ENCODE data around the gene ASPSCR1. TPM values are rescaled to one million over a fixed set of nuclear protein-coding genes. Genes with fewer than 3 reads are reported as not detected.
A peak's percentile ranks its signal among the peaks of the same experiment; 100 is the strongest.

The ASPSCR1 gene
- total RNA-seq, 1 donor from 2014 or later: 32.9 TPM

DNA sequence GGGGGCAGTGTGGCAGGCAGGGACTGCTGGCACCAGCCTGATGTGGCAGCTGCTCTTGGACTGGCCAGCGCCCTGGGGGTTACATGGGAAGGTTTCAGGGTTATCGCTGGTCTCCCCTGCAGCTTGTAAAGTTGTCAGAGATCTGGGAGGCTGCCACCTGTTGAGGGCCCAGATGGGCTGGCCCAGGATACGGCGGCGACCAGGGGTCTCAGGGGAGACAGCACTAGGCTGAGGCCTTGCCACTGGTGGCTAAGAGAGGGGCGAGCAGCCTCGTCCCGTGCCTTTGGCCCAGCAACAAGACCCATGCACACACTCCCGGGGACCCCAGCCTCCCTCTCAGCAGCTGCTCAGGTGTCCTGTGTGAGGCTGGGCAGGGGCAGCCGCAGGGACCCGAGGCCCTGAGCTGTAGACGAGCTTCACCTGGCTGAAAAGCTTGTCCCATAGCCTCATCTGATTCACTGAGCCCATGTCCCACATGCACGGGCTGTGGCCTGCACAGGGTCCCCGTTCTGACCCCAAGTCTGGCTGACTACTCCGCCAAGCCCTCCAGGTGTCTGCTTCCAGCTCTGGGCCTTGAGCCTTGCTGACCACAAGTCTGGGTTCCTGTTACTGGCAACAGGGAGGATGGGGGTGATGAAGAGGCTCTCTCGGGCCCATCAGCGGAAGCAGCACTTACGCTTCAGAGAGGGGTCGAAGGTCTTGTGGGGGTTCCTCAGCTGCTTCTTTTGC lies 82.0 kb downstream of the ASPSCR1 start:
- no peaks in the 10 kb centered on the region for H3K27me3 Mint-ChIP-seq (ENCODE audit: low read depth)
- intact Hi-C loops (cut with micrococcal nuclease): no loop called here
- H3K36me3 Mint-ChIP-seq (ENCODE audit: low read depth): peaks cover 16% of the 10 kb centered on the region
- no peak overlapping the region for H3K27ac Mint-ChIP-seq
- H3K9me3 Mint-ChIP-seq: no peaks in the 10 kb centered on the region
- DNase-seq (ENCODE audit: low spot score): no peak
- H3K4me3 Mint-ChIP-seq (ENCODE audit: low read depth): no peak overlapping the region
- no peaks in the 10 kb centered on the region for H3K4me1 Mint-ChIP-seq (ENCODE audit: low read depth)

- intact Hi-C loops (cut with micrococcal nuclease): no loop called here
- Mint-ChIP-seq H3K27me3 (ENCODE audit: low read depth) (no peaks in the 10 kb centered on the region), H3K27ac (no peak overlapping the region), H3K36me3 (ENCODE audit: low read depth) (peaks cover 14% of the 10 kb centered on the region), H3K4me3 (ENCODE audit: low read depth) (no peak overlapping the region), H3K9me3 (no peaks in the 10 kb centered on the region), H3K4me1 (ENCODE audit: low read depth) (no peaks in the 10 kb centered on the region)
- no peak for DNase-seq (ENCODE audit: low spot score)
Measured at GRCh38 chr17:82060001-82060380, 82.6 kb downstream of the ASPSCR1 start.

DNA sequence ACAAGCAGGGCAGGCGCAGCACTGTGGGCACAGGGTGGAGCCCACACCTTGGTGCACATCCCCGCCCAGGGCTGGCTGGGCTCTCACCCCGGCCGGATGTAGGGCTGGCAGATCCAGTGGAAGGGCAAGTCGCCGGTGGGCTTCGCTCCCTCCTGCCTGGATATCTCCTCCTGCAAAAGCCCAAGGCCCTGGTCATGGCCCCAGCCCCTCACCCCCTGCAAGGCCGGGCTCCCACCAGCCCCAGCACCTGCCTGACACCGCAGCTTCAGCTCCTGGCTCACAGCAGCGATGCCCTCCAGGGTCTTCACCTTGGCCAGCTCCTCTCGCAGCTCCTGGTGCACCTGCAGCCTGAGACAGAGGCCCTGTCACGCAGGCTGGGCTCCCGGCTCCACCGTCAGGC lies 83.2 kb downstream of the ASPSCR1 start:
- H3K9me3 Mint-ChIP-seq: no peaks in the 10 kb centered on the region

GRCh38 chr17:82061047-82061925 lies 83.9 kb downstream of the ASPSCR1 start:
- H3K4me3 Mint-ChIP-seq (ENCODE audit: low read depth): no peak overlapping the region
- no peak for DNase-seq (ENCODE audit: low spot score)
- peaks cover 12% of the 10 kb centered on the region for H3K36me3 Mint-ChIP-seq (ENCODE audit: low read depth)
- H3K9me3 Mint-ChIP-seq: no peaks in the 10 kb centered on the region
- no peaks in the 10 kb centered on the region for H3K27me3 Mint-ChIP-seq (ENCODE audit: low read depth)
- intact Hi-C loops (cut with micrococcal nuclease): no loop called here
- H3K27ac Mint-ChIP-seq: no peak overlapping the region
- no peaks in the 10 kb centered on the region for H3K4me1 Mint-ChIP-seq (ENCODE audit: low read depth)

More for the DNA sequence above, 83.2 kb downstream of the ASPSCR1 start:
- Mint-ChIP-seq H3K27ac (no peak overlapping the region), H3K36me3 (ENCODE audit: low read depth) (peaks cover 12% of the 10 kb centered on the region), H3K4me3 (ENCODE audit: low read depth) (no peak overlapping the region), H3K27me3 (ENCODE audit: low read depth) (no peaks in the 10 kb centered on the region), H3K4me1 (ENCODE audit: low read depth) (no peaks in the 10 kb centered on the region)
- no peak for DNase-seq (ENCODE audit: low spot score)
- intact Hi-C loops (cut with micrococcal nuclease): no loop called here

DNA sequence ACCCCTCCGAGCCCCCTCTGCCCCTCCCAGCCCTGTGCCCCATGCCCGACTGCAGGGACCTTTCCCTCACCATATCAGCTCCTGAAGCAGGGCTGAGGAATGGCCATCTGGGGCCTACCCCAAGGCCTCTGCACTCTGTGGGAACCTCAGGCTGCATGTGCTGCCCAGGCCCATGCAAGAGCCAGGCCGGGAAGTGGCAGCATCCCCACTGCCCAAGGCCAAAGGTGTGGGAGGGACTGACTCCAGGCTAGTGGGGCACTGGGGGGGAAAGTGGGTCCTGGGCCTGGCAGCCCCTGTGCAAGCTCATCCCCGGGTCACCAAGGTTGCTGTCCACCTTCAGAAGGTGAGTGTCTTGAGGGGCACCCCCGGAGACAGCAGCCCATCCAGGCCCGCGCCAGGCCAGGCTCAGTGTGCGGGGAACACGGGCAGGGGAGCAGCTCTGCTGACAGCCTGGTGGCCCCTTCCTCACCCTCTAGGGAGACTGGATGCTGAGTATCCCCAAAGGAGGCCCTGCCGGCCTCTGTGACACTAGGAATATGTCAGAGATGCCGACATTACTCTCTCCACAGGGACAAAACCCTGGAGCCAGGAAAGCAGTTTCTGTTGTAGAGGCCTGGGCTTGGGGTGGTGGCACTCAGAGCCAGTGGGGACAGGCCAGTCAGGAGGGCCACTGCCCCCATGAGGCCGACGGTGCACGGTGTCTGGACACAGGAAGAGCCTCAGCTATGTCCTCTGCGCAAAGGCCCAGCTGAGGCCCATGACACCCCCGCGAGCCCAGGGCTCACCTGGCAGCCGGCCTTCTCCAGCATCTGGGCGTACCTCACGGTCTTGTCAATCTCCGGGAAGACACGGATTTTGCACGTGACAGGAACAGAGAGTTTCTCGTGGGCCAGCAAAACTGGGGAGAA lies 84.9 kb downstream of the ASPSCR1 start:
- H3K9me3 Mint-ChIP-seq: no peaks in the 10 kb centered on the region
- no peaks in the 10 kb centered on the region for H3K4me1 Mint-ChIP-seq (ENCODE audit: low read depth)
- no peak overlapping the region for H3K27ac Mint-ChIP-seq
- intact Hi-C loops (cut with micrococcal nuclease): no loop called here
- H3K4me3 Mint-ChIP-seq (ENCODE audit: low read depth): no peak overlapping the region
- no peak for DNase-seq (ENCODE audit: low spot score)
- H3K36me3 Mint-ChIP-seq (ENCODE audit: low read depth): peaks cover 12% of the 10 kb centered on the region
- H3K27me3 Mint-ChIP-seq (ENCODE audit: low read depth): no peaks in the 10 kb centered on the region

DNA sequence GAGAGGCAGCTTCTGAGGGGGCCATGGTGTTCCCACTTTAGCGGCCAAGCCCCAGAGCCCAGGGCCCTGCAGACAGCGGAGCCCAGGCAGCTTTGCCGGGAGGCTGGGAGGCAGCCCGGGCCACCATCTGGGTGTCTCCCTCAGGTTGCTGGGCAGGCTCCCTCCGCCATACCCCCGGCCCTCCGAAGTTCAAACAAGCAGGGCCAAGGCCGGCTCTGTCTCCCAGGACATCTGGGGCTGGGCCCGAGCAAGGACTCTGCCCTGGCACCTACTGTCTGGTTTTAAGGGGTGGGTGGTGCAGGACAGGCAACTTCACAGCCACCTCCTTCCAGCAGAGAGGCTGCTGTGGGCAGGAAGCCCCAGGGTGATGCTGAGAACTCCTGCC lies 85.5 kb downstream of the ASPSCR1 start:
- peaks cover 7% of the 10 kb centered on the region for H3K36me3 Mint-ChIP-seq (ENCODE audit: low read depth)
- no peaks in the 10 kb centered on the region for H3K4me1 Mint-ChIP-seq (ENCODE audit: low read depth)
- H3K9me3 Mint-ChIP-seq: no peaks in the 10 kb centered on the region
- H3K27me3 Mint-ChIP-seq (ENCODE audit: low read depth): no peaks in the 10 kb centered on the region
- H3K27ac Mint-ChIP-seq: no peak overlapping the region
- DNase-seq (ENCODE audit: low spot score): no peak
- intact Hi-C loops (cut with micrococcal nuclease): no loop called here
- H3K4me3 Mint-ChIP-seq (ENCODE audit: low read depth): no peak overlapping the region

- H3K9me3 Mint-ChIP-seq: no peaks in the 10 kb centered on the region
- no peaks in the 10 kb centered on the region for H3K4me1 Mint-ChIP-seq (ENCODE audit: low read depth)
- H3K27ac Mint-ChIP-seq: no peak overlapping the region
- intact Hi-C loops (cut with micrococcal nuclease): no loop called here
- no peak for DNase-seq (ENCODE audit: low spot score)
- peaks cover 7% of the 10 kb centered on the region for H3K36me3 Mint-ChIP-seq (ENCODE audit: low read depth)
- no peaks in the 10 kb centered on the region for H3K27me3 Mint-ChIP-seq (ENCODE audit: low read depth)
- H3K4me3 Mint-ChIP-seq (ENCODE audit: low read depth): peak overlapping the region; percentile 66
Measured at GRCh38 chr17:82063424-82064415, 86.3 kb downstream of the ASPSCR1 start.

GRCh38 chr17:82064433-82065192 lies 87.2 kb downstream of the ASPSCR1 start:
- Mint-ChIP-seq H3K4me1 (ENCODE audit: low read depth) (no peaks in the 10 kb centered on the region), H3K27ac (no peak overlapping the region), H3K9me3 (no peaks in the 10 kb centered on the region), H3K36me3 (ENCODE audit: low read depth) (peaks cover 4% of the 10 kb centered on the region), H3K4me3 (ENCODE audit: low read depth) (peak overlapping the region; percentile 66), H3K27me3 (ENCODE audit: low read depth) (no peaks in the 10 kb centered on the region)
- intact Hi-C loops (cut with micrococcal nuclease): no loop called here
- DNase-seq (ENCODE audit: low spot score): no peak

DNA sequence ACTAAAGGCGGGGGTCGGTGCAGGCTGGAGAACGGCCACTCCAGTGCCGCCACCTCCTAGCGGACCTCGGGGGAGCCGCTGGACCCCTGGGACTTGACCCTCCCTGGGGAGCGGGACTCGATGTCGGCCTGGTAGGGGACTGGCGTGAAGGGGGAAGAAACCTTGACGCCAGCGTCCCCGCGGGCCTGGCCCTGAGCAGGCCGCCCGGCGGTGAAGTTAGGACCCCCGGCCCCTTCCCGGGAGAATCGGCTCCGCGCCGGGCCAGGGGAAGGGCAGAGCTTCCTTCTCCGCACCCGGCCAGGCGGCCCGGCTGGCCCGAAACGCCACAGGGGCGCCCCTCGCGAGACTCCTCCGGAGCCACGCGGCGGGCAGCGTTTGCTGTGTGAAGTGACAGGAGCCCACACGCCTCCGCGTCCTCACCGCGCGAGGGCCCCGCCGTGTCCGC lies 87.8 kb downstream of the ASPSCR1 start:
- H3K27ac Mint-ChIP-seq: no peak overlapping the region
- intact Hi-C loops (cut with micrococcal nuclease): no loop called here
- no peaks in the 10 kb centered on the region for H3K9me3 Mint-ChIP-seq
- no peaks in the 10 kb centered on the region for H3K4me1 Mint-ChIP-seq (ENCODE audit: low read depth)
- H3K36me3 Mint-ChIP-seq (ENCODE audit: low read depth): peaks cover 1% of the 10 kb centered on the region
- no peaks in the 10 kb centered on the region for H3K27me3 Mint-ChIP-seq (ENCODE audit: low read depth)
- peak overlapping the region; percentile 66 for H3K4me3 Mint-ChIP-seq (ENCODE audit: low read depth)
- peak; percentile 25 for DNase-seq (ENCODE audit: low spot score)

- peak; percentile 69 for DNase-seq (ENCODE audit: low spot score)
- Mint-ChIP-seq H3K36me3 (ENCODE audit: low read depth) (no peaks in the 10 kb centered on the region), H3K4me1 (ENCODE audit: low read depth) (no peaks in the 10 kb centered on the region), H3K9me3 (no peaks in the 10 kb centered on the region), H3K27me3 (ENCODE audit: low read depth) (no peaks in the 10 kb centered on the region), H3K27ac (peak within 1 kb of the TSS; percentile 84), H3K4me3 (ENCODE audit: low read depth) (peak within 1 kb of the TSS; percentile 82)
- intact Hi-C loops (cut with micrococcal nuclease): no loop called here
Measured at GRCh38 chr17:82065638-82066303, 88.3 kb downstream of the ASPSCR1 start, which contains the start of gene DUS1L. TSS of gene DUS1L (minus strand) at chr17:82065804. CDS start at chr17:82065059, 745 bp downstream.
